Islet of Langerhans (tissue), 1 donor: ENCODE data around the gene PRRG4.
A peak's percentile ranks its signal among the peaks of the same experiment; 100 is the strongest.
"Not testable (repeated sequence)": the region's sequence is repeated elsewhere in the genome, so short reads cannot be mapped to it uniquely, and the experiment has no call there.

ENCODE experiments used
- FAIRE-seq: peaks from one replicate; lab custom pipeline; 2011; peaks lifted over from hg19 to GRCh38; lab: Jason Lieb, UNC

Gene PRRG4

DNA sequence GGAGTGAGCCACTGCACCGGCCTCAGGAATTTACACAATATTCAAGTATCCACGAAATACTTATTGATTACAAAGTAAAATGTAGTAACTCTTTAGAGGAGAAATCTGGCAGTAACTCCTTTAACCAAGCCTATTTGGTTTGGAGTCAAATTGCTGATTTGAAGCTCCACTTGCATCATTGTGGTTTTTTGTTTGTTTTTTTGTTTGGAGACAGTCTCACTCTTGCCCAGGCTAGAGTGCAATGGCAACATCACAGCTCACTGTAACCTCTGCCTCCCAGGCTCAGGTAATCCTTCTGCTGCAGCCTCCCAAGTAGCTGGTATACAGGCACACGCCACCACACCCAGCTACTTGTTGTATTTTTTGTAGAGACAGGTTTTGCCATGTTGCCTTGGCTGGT is 56.5 kb downstream of the PRRG4 start:
- no peak for FAIRE-seq

GRCh38 chr11:32887707-32888383 is 58.1 kb downstream of the PRRG4 start:
- not testable (repeated sequence) for FAIRE-seq

DNA sequence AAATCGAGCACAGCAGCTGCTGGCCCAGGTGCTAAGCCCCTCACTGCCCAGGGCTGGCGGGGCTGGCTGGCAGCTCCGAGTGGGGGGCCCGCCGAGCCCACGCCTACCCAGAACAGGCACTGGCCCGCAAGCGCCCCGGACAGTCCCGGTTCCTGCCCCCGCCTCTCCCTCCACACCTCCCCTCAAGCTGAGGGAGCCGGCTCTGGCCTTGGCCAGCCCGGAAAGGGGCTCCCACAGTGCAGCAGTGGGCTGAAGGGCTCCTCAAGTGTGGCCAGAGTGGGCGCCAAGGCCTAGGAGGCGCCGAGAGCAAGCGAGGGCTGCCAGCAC is 58.6 kb downstream of the PRRG4 start:
- FAIRE-seq, result not testable (repeated sequence)

DNA sequence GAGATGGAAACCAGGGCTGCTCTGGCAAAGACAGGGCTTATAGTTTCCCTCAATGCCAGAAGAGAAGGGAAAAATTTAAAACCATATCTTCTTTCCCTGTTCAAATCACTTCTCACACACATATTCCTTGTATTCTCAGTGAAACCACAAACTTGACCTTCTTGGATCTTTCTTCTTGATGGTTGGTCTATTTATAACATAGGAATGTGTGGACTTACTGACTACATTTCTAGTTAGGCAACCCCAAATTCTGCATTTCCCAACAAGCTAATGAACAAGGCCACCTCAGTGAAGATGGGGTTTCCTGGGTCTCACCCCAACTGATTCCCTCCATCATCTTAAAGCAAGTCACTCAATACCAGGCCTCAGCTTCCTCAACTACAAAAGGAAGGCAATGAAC is 59.1 kb downstream of the PRRG4 start:
- no peak for FAIRE-seq

GRCh38 chr11:32890843-32891656 is 61.3 kb downstream of the PRRG4 start:
- FAIRE-seq, result no peak

GRCh38 chr11:32891657-32892354 is 62.1 kb downstream of the PRRG4 start:
- FAIRE-seq, result no peak

- no peak for FAIRE-seq
Observed at GRCh38 chr11:32892355-32893092, 62.8 kb downstream of the PRRG4 start, which contains the start of gene QSER1. Gene QSER1, plus strand, starts transcription at chr11:32892811. Its CDS starts 315 bp downstream, at chr11:32893126.

GRCh38 chr11:32893093-32893342 is 63.3 kb downstream of the PRRG4 start:
- FAIRE-seq, result no peak

DNA sequence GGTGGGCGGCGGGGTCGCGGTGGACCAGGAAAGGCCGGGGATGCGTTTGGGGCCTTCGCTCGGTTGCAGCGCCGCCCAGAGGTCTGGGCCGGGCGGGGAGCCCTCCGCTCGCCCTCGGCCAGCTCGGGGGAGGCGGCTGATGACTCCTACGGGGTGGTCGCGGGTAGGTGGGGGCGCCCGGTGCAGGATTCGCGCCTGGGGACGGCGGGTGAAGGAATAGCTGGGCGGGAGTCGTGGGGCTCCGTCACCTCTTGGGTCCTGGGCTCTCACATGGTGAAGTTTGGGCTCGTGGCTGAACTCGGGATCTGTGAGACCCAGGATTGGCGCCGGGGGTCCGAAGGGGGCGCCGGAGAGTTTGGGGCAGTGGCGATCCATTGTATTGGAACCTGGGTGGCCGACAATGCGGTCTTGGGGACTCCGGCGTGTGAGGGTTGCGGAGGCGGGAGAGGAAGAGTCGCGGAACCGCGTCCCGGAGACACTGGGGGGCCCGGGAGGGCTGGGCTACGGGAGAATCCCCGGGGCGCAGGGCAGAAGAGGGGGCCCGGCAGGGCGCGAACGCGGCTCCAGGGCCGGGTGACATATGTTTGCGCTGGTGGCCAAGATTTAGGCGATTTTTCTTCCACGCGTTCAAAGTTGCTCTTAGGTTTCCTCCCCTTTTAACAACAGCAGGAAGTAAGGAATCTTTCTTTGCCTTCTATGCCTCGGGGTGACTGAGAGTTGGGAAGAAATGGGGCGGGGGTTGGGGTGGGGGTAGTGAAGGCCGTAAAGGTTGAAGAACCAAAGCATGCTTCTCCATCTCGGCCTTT is 63.8 kb downstream of the PRRG4 start:
- FAIRE-seq, result no peak

- peak; percentile 95 for FAIRE-seq
Observed at GRCh38 chr11:32894149-32894827, 64.6 kb downstream of the PRRG4 start.

GRCh38 chr11:32894921-32895320 is 65.2 kb downstream of the PRRG4 start:
- FAIRE-seq, result no peak

DNA sequence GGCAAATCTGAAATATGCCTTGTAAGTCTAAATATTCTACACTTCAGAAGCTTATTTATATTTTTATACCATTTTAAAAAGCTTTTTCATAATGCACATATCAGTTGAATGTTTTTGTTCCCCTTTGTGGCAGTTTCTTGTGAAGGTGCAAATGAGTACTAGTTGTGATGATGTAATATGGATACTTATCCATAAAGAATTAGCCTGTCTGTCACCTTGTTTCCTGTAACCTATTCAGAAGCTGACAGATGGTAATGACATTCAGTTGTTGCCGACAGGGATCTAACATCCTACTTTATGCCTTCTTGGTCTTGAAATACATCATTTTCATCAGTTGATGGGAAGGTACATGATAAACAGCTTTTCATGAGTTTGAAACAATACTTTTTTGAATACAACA is 65.7 kb downstream of the PRRG4 start:
- FAIRE-seq, result no peak

DNA sequence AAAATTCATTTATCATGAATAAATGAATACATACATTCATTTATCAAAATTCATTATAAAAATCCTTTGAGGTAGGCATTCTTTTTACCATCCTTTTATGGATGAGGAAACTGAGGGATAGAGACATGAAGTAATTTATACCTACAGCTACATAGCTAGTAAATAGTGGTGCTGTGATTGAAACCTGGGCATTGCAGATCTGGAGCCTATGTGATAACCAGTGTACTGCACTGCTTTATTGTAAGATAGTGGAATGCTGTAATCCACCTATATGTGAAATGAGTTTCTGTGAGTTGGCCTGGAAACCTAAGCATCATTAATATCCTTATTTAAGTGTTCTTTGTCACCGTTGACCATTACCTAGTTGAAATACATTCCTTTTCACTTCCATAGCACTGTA is 67.4 kb downstream of the PRRG4 start:
- FAIRE-seq, result no peak

DNA sequence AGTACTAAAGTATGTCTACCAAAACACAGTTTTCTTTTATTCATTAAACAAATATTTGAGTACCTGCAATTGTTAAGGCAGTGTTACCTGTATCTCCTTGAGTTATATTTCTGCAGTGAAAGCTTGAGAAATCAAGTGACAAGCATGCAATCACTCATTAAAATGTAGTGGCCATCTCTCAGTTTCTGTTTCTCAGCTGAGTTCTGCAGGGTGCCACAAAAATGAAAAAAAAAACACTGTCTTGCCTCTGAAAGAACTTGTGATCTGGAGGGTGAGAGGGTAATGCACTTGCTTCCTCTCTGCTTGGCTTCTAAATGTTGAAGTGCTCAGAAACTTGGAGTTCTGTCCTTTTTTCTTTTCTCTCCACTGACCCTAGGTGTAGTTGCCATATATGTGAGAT is 69.7 kb downstream of the PRRG4 start:
- no peak for FAIRE-seq

GRCh38 chr11:32902089-32902665 is 72.5 kb downstream of the PRRG4 start:
- FAIRE-seq, result no peak

GRCh38 chr11:32905028-32905667 is 75.4 kb downstream of the PRRG4 start:
- no peak for FAIRE-seq
